T-cell (primary cell): ENCODE measurements around the gene TAPBP. TPM values are rescaled to one million over a fixed set of nuclear protein-coding genes. Genes with fewer than 3 reads are reported as not detected.

ENCODE experiments used
- ATAC-seq, 4 experiments: fragments of 200-7000 bp in 3 of 4; fragments of 150-1000 bp in 1 of 4; cut with Tn5 transposase; replicated peaks in 1 of 4; 1 replicate in 3 of 4; 2 replicates in 1 of 4; pipeline ENCODE4 v1.10.0; 2021; ENCODE audit warnings: moderate library complexity in 3 of 4, mild to moderate bottlenecking in 2 of 4, moderate number of reproducible peaks in 1 of 4
- CTCF ChIA-PET, 2 donors: fragments of 300-600 bp; sonication (Branson Sonifier 250); formaldehyde crosslinking; loops; one replicate each; lab custom pipeline; 2022; ENCODE audit warnings: antibody characterized with exemption in 2 of 2; lab: Charles Lee
- POLR2A ChIA-PET, 2 donors: fragments of 300-600 bp; sonication (Branson Sonifier 250); formaldehyde crosslinking; loops; one replicate each; lab custom pipeline; 2022; ENCODE audit warnings: antibody characterized with exemption in 2 of 2; lab: Charles Lee
- DNase-seq, 35 experiments: peaks; one replicate each; pipeline versions ENCODE4 v3.0.0 to v3.0.0-alpha.2; 2013 to 2023
- H3K27ac ChIP-seq: one replicate; pipeline ENCODE4 v1.5.1; 2013; ENCODE audit warnings: low read length
- H3K27me3 ChIP-seq, 2 experiments: replicated peaks in 1 of 2; 1 replicate in 1 of 2; 2 replicates in 1 of 2; pipeline versions ENCODE4 v1.6.1 to v1.7.0; 2013; ENCODE audit warnings: low read length in 1 of 2, mixed read lengths in 1 of 2; ENCODE audit not compliant: control insufficient read depth in 2 of 2, insufficient read depth in 2 of 2; ENCODE audit errors: extremely low read depth in 1 of 2
- H3K36me3 ChIP-seq, 2 donors: 1 replicate in 1 of 2; 2 replicates in 1 of 2; pipeline versions ENCODE4 v1.6.1 to v1.7.0; 2013; ENCODE audit warnings: low read length in 1 of 2; ENCODE audit not compliant: control insufficient read depth in 2 of 2, insufficient read depth in 1 of 2; ENCODE audit errors: extremely low read depth in 1 of 2
- H3K4me1 ChIP-seq, 2 experiments: 1 replicate in 1 of 2; 2 replicates in 1 of 2; pipeline versions ENCODE4 v1.6.1 to v1.7.0; 2013; ENCODE audit warnings: low read length in 2 of 2, mixed read lengths in 1 of 2; ENCODE audit not compliant: insufficient read depth in 2 of 2, control insufficient read depth in 1 of 2; ENCODE audit errors: extremely low read depth in 1 of 2
- H3K4me3 ChIP-seq, 2 donors: 1 replicate in 1 of 2; 2 replicates in 1 of 2; pipeline versions ENCODE4 v1.5.1 to v1.7.0; 2013; ENCODE audit warnings: mild to moderate bottlenecking in 2 of 2, low read length in 1 of 2, moderate library complexity in 1 of 2; ENCODE audit not compliant: control insufficient read depth in 1 of 2; ENCODE audit errors: extremely low read depth in 1 of 2
- H3K9me3 ChIP-seq: 2 replicates; pipeline ENCODE4 v1.7.0; 2013
- H3K27ac Mint-ChIP-seq, 2 donors: one replicate each; pipeline ENCODE4 v1.8.0; 2020 to 2021; ENCODE audit warnings: mild to moderate bottlenecking in 2 of 2, mixed read lengths in 2 of 2
- H3K27me3 Mint-ChIP-seq, 2 donors: one replicate each; pipeline ENCODE4 v1.8.0; 2021 to 2022; ENCODE audit warnings: mixed read lengths in 2 of 2
- H3K36me3 Mint-ChIP-seq: one replicate; pipeline ENCODE4 v1.8.0; 2021; ENCODE audit warnings: mixed read lengths
- H3K4me1 Mint-ChIP-seq, 3 donors: one replicate each; pipeline ENCODE4 v1.8.0; 2020 to 2022; ENCODE audit warnings: mixed read lengths in 3 of 3, mild to moderate bottlenecking in 1 of 3
- H3K4me3 Mint-ChIP-seq, 3 donors: one replicate each; pipeline ENCODE4 v1.8.0; 2020 to 2022; ENCODE audit warnings: mild to moderate bottlenecking in 3 of 3, mixed read lengths in 3 of 3, moderate library complexity in 3 of 3
- H3K9me3 Mint-ChIP-seq, 3 donors: one replicate each; pipeline ENCODE4 v1.8.0; 2020 to 2022; ENCODE audit warnings: mixed read lengths in 3 of 3
- WGBS: methylation state at CpG from one replicate; pipeline ENCODE4 v1.1.5; 2013; ENCODE audit warnings: missing lambda C conversion rate; ENCODE audit not compliant: insufficient coverage; 5-methylcytosine and 5-hydroxymethylcytosine counted together
- total RNA-seq, 35 experiments: library from RNA in 6 of 35; stranded (reverse) in 6 of 35; fragments of 120-200 nt in 1 of 35; gene quantifications; one replicate each; pipeline versions ENCODE4 v1.2.1 to v1.2.4 and lab custom pipeline; 2013 to 2026

Gene TAPBP
- total RNA-seq, 5 donors from 2014 or later (not counting 1 experiment from before 2014, with no cell fraction given) = 224 to 271 (median 254) TPM

- peaks cover 35 to 53% (median 46%) of the 10 kb centered on the region in 3 donors for H3K4me1 Mint-ChIP-seq
- H3K36me3 Mint-ChIP-seq = peaks cover 30% of the 10 kb centered on the region
- no peak overlapping the region for H3K4me3 Mint-ChIP-seq
- Histone ChIP-seq H3K27me3 (no peaks in the 10 kb centered on the region), H3K9me3 (no peaks in the 10 kb centered on the region), H3K27ac (no peak overlapping the region), H3K4me1 (peaks cover under 1 to 48% of the 10 kb centered on the region in 2 experiments), H3K36me3 (peaks cover 9 to 69% of the 10 kb centered on the region in 2 donors), H3K4me3 (no peak overlapping the region)
- WGBS = 92% methylated on average over 8 of the region's 8 CpGs
- POLR2A ChIA-PET = interaction anchor here in 1 of 2 donors (0.6 kb wide), 1 partner anchor 50 kb away, joined by 3 read pairs; no protein-coding TSS in a partner anchor
- DNase-seq (no peak), ATAC-seq (no peak)
- CTCF ChIA-PET = no interaction called here
- H3K27me3 Mint-ChIP-seq = no peaks in the 10 kb centered on the region
- no peaks in the 10 kb centered on the region for H3K9me3 Mint-ChIP-seq
- no peak overlapping the region for H3K27ac Mint-ChIP-seq
Observed at GRCh38 chr6:33305052-33305451, 8.8 kb downstream of the TAPBP start.

- DNase-seq (no peak), ATAC-seq (no peak)
- H3K9me3 Mint-ChIP-seq = no peaks in the 10 kb centered on the region
- Histone ChIP-seq H3K4me3 (no peak overlapping the region), H3K27ac (no peak overlapping the region), H3K36me3 (peaks cover 9 to 66% of the 10 kb centered on the region in 2 donors), H3K4me1 (peaks cover 3 to 47% of the 10 kb centered on the region in 2 experiments), H3K27me3 (no peaks in the 10 kb centered on the region), H3K9me3 (no peaks in the 10 kb centered on the region)
- H3K4me3 Mint-ChIP-seq = no peak overlapping the region
- H3K4me1 Mint-ChIP-seq = peaks cover 43 to 61% (median 55%) of the 10 kb centered on the region in 3 donors
- H3K36me3 Mint-ChIP-seq = peaks cover 33% of the 10 kb centered on the region
- no peaks in the 10 kb centered on the region for H3K27me3 Mint-ChIP-seq
- CTCF ChIA-PET = no interaction called here
- no peak overlapping the region for H3K27ac Mint-ChIP-seq
- POLR2A ChIA-PET = no interaction called here
- WGBS = 100% methylated on average over 5 of the region's 16 CpGs
Observed at GRCh38 chr6:33304216-33304615, 9.7 kb downstream of the TAPBP start.

GRCh38 chr6:33301877-33302276, 12.0 kb downstream of the TAPBP start:
- no peak overlapping the region for H3K4me3 ChIP-seq

GRCh38 chr6:33299237-33299944, 14.5 kb downstream of the TAPBP start:
- peak; percentile 88 to 95 (median 93) for DNase-seq
- H3K27me3 Mint-ChIP-seq = no peaks in the 10 kb centered on the region
- H3K4me3 Mint-ChIP-seq = peak overlapping the region; percentile 95 to 99 (median 99)
- H3K36me3 Mint-ChIP-seq = peaks cover 26% of the 10 kb centered on the region
- peak; percentile 82 to 84 (median 84) for ATAC-seq
- H3K4me1 ChIP-seq = peaks cover 7 to 39% of the 10 kb centered on the region in 2 experiments
- H3K27me3 ChIP-seq = no peaks in the 10 kb centered on the region
- 0% methylated on average over 49 of the region's 54 CpGs for WGBS
- ChIA-PET POLR2A (interaction anchor here (0.6 to 1.2 kb wide), 9 partner anchors 10 to 328 kb away, joined by 3 to 11 read pairs (median 4); partner anchors contain the start of genes B3GALT4 (in 2 of the 2), RPS18 (in 1 of the 2), VPS52 (in 1 of the 2) and ZBTB22 (in 1 of the 2)), CTCF (interaction anchor here (0.6 to 1.6 kb wide), 15 partner anchors 9 to 437 kb away, joined by 3 to 16 read pairs (median 4); partner anchors contain the start of genes WDR46 (in 2 of the 2), B3GALT4 (in 1 of the 2), PFDN6 (in 1 of the 2) and RPS18 (in 1 of the 2))
- H3K4me1 Mint-ChIP-seq = peaks cover 34 to 59% (median 42%) of the 10 kb centered on the region in 3 donors
- H3K36me3 ChIP-seq = peaks cover 3 to 53% of the 10 kb centered on the region in 2 donors
- no peaks in the 10 kb centered on the region for H3K9me3 ChIP-seq
- no peaks in the 10 kb centered on the region for H3K9me3 Mint-ChIP-seq
- H3K27ac ChIP-seq = peak overlapping the region; percentile 88
- H3K27ac Mint-ChIP-seq = peak overlapping the region; percentile 99 to 100
- H3K4me3 ChIP-seq = peak overlapping the region; percentile 89 to 91

More at GRCh38 chr6:33301877-33302276, 12.0 kb downstream of the TAPBP start:
- ATAC-seq = no peak
- Histone ChIP-seq H3K27ac (no peak overlapping the region), H3K4me1 (peaks cover 7 to 53% of the 10 kb centered on the region in 2 experiments), H3K9me3 (no peaks in the 10 kb centered on the region), H3K36me3 (peaks cover 9 to 51% of the 10 kb centered on the region in 2 donors), H3K27me3 (no peaks in the 10 kb centered on the region)
- ChIA-PET POLR2A (interaction anchor here (0.6 to 1.1 kb wide), 2 partner anchors 8 to 31 kb away, joined by 3 to 6 read pairs; no protein-coding TSS in a partner anchor), CTCF (interaction anchor here in 1 of 2 donors (0.5 kb wide), 1 partner anchor 149 kb away, joined by 7 read pairs; no protein-coding TSS in a partner anchor)
- H3K36me3 Mint-ChIP-seq = peaks cover 26% of the 10 kb centered on the region
- H3K4me3 Mint-ChIP-seq = peak overlapping the region in 1 of 3 donors; percentile 31
- DNase-seq = no peak
- H3K4me1 Mint-ChIP-seq = peaks cover 37 to 63% (median 50%) of the 10 kb centered on the region in 3 donors
- WGBS = no CpG with 5 or more reads among the region's 3 CpGs
- no peaks in the 10 kb centered on the region for H3K9me3 Mint-ChIP-seq
- H3K27ac Mint-ChIP-seq = peak overlapping the region in 1 of 2 donors; percentile 52
- no peaks in the 10 kb centered on the region for H3K27me3 Mint-ChIP-seq

GRCh38 chr6:33298773-33299236, 15.1 kb downstream of the TAPBP start, which contains the start of gene RGL2:
RGL2 (minus strand) TSS chr6:33298942; CDS start chr6:33298610, 332 bp downstream.
- H3K36me3 Mint-ChIP-seq = peaks cover 28% of the 10 kb centered on the region
- 0% methylated on average over 20 of the region's 34 CpGs for WGBS
- H3K27me3 ChIP-seq = no peaks in the 10 kb centered on the region
- POLR2A ChIA-PET = interaction anchor here (0.7 to 1.9 kb wide), 6 partner anchors 11 to 327 kb away, joined by 4 to 12 read pairs (median 6); partner anchors contain the start of gene ZBTB22 (in 1 of the 2)
- peak within 1 kb of the TSS; percentile 88 for H3K27ac ChIP-seq
- H3K27ac Mint-ChIP-seq = peak within 1 kb of the TSS; percentile 99 to 100
- peaks cover 32 to 55% (median 40%) of the 10 kb centered on the region in 3 donors for H3K4me1 Mint-ChIP-seq
- peaks cover 3 to 53% of the 10 kb centered on the region in 2 donors for H3K36me3 ChIP-seq
- H3K4me3 Mint-ChIP-seq = peak within 1 kb of the TSS; percentile 95 to 99 (median 99)
- no peaks in the 10 kb centered on the region for H3K27me3 Mint-ChIP-seq
- H3K4me1 ChIP-seq = peaks cover 7 to 36% of the 10 kb centered on the region in 2 experiments
- peak within 1 kb of the TSS; percentile 89 to 91 for H3K4me3 ChIP-seq
- H3K9me3 ChIP-seq = no peaks in the 10 kb centered on the region
- DNase-seq (peak in 30 of 35 experiments; percentile 19 to 73 (median 53)), ATAC-seq (peak; percentile 25 to 64 (median 58))
- H3K9me3 Mint-ChIP-seq = no peaks in the 10 kb centered on the region
- CTCF ChIA-PET = interaction anchor here (0.7 to 1.6 kb wide), 11 partner anchors 10 to 438 kb away, joined by 3 to 16 read pairs (median 9); partner anchors contain the start of genes B3GALT4 (in 1 of the 2), PFDN6 (in 1 of the 2), RPS18 (in 1 of the 2) and VPS52 (in 1 of the 2)
